ENCODE measurements around the gene SYPL1. TPM values are rescaled to one million over a fixed set of nuclear protein-coding genes. Genes with fewer than 3 reads are reported as not detected.

SYPL1 gene
- total RNA-seq, 1 experiment from 2014 or later, result 39.2 TPM

- Histone ChIP-seq H4K5ac (ENCODE audit: insufficient read length, low read depth, low read length) (no peak overlapping the region), H4K91ac (ENCODE audit: insufficient read length, low read depth, low read length) (no peak overlapping the region), H3K4ac (ENCODE audit: low read depth, low read length) (no peak overlapping the region), H3K18ac (ENCODE audit: insufficient read length, low read depth, low read length) (no peak overlapping the region), H3K14ac (ENCODE audit: insufficient read depth, low read length) (no peak overlapping the region), H3K56ac (ENCODE audit: insufficient read length, low read depth, low read length) (no peak overlapping the region), H3K27ac (ENCODE audit: insufficient read length, low read depth, low read length) (no peak overlapping the region), H4K8ac (replicated peaks; ENCODE audit: insufficient read length, low read depth, low read length) (no peak overlapping the region), H3K9ac (ENCODE audit: extremely low read depth, insufficient read length, low read length) (no peak overlapping the region), H4K20me1 (ENCODE audit: control insufficient read depth, insufficient read depth, insufficient read length) (no peaks in the 10 kb centered on the region), H3K79me1 (ENCODE audit: insufficient read depth, low read depth, low read length, poor library complexity, severe bottlenecking) (no peaks in the 10 kb centered on the region), H2BK15ac (ENCODE audit: low read depth, low read length) (no peak overlapping the region), H2BK12ac (ENCODE audit: insufficient read length, low read depth, low read length) (no peak overlapping the region), H3K9me3 (ENCODE audit: control insufficient read depth, low read depth, low read length) (peaks cover 9% of the 10 kb centered on the region), H3K4me2 (ENCODE audit: insufficient read depth, insufficient read length, low read length) (no peak overlapping the region), H2BK20ac (ENCODE audit: low read depth, low read length, poor library complexity, severe bottlenecking) (no peak overlapping the region), H3K23ac (ENCODE audit: insufficient read length, low read depth, low read length) (no peak overlapping the region), H2BK5ac (ENCODE audit: insufficient read length, low read length) (no peak overlapping the region), H3T11ph (ENCODE audit: low read length) (no peak overlapping the region), H2AFZ (ENCODE audit: low read length) (no peak overlapping the region), H3K27me3 (ENCODE audit: insufficient read depth, low read length) (no peaks in the 10 kb centered on the region), H3K4me1 (ENCODE audit: insufficient read depth, low read length) (no peaks in the 10 kb centered on the region), H3K79me2 (ENCODE audit: insufficient read depth, low read length) (no peaks in the 10 kb centered on the region), H3K23me2 (ENCODE audit: insufficient read length, low read depth, low read length, poor library complexity, severe bottlenecking) (no peaks in the 10 kb centered on the region), H2AK5ac (ENCODE audit: insufficient read length, low read length) (no peak overlapping the region), H2BK120ac (ENCODE audit: low read depth, low read length, poor library complexity, severe bottlenecking) (no peak overlapping the region)
- no peak overlapping the region for H3K4me3 Mint-ChIP-seq
- DNase-seq, result no peak
- H3K27ac Mint-ChIP-seq, result no peak overlapping the region
- no CpG with 5 or more reads among the region's 7 CpGs for WGBS (ENCODE audit: extremely low coverage, insufficient read length, low lambda C conversion rate)
- H3K9me3 Mint-ChIP-seq, result peaks cover 7 to 9% of the 10 kb centered on the region in 2 experiments
- TF ChIP-seq, protein P1, sequence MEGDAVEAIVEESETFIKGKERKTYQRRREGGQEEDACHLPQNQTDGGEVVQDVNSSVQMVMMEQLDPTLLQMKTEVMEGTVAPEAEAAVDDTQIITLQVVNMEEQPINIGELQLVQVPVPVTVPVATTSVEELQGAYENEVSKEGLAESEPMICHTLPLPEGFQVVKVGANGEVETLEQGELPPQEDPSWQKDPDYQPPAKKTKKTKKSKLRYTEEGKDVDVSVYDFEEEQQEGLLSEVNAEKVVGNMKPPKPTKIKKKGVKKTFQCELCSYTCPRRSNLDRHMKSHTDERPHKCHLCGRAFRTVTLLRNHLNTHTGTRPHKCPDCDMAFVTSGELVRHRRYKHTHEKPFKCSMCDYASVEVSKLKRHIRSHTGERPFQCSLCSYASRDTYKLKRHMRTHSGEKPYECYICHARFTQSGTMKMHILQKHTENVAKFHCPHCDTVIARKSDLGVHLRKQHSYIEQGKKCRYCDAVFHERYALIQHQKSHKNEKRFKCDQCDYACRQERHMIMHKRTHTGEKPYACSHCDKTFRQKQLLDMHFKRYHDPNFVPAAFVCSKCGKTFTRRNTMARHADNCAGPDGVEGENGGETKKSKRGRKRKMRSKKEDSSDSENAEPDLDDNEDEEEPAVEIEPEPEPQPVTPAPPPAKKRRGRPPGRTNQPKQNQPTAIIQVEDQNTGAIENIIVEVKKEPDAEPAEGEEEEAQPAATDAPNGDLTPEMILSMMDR (conservative IDR thresholded peaks at IDR 0.05), result no peak
- peaks cover 9% of the 10 kb centered on the region for H3K27me3 Mint-ChIP-seq (ENCODE audit: low read depth)
- H3K36me3 Mint-ChIP-seq (ENCODE audit: insufficient read depth in 1 of 3, low read depth in 3 of 3), result no peaks in the 10 kb centered on the region
- H3K4me1 Mint-ChIP-seq, result peaks cover 7 to 20% of the 10 kb centered on the region in 2 experiments
Observed at GRCh38 chr7:106054971-106055532, 57.1 kb downstream of the SYPL1 start.

Data from H9 (cell line).